ENCODE measurements around the gene SEMA5A. TPM values are rescaled to one million over a fixed set of nuclear protein-coding genes. Genes with fewer than 3 reads are reported as not detected.
A peak's percentile ranks its signal among the peaks of the same experiment; 100 is the strongest.

Gene SEMA5A
- total RNA-seq, 1 donor from 2014 or later, result 28.6 TPM

DNA sequence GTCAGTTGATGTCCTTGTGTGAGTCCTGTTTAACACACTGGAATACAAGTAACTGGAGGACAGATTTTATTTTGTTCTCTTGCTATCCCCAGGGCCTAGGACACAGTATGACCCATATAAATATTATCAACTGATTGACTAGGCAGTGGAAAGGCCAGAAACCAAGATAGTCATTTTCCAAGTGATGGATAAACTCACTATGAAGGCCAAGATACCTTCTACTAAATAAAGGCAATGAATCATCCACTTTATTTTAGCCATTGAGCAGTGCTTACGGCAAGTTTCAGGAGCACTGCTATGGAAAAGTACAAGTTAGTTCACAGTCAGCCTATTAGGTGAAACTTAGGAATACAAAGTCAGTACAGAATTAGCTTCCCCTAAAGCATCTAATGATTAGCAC is 153.2 kb downstream of the SEMA5A start:
- DNase-seq (ENCODE audit: missing footprints), result no peak
- ATAC-seq, result peak; percentile 90
- intact Hi-C loops (cut with DNase I), result no loop called here

DNA sequence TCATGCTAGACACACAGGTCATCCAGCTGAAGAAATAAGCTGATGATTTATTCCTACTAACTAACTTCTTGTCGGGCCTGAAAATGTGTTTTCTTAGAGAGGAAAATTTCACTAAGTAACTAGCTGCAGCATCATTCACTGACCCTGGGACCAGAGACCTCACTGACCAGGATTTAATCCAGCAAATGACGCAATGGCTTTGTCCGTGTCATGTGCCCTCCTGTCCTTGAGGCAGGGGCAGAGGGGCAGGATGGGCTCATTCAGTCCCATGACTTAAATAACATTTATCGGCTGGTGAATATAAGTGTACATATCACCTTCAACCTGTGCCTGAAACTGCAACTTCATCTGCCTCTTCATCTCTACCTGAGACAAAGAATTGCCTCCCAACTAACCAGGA is 154.8 kb downstream of the SEMA5A start:
- DNase-seq (ENCODE audit: missing footprints) (no peak), ATAC-seq (no peak)
- intact Hi-C loops (cut with DNase I), result no loop called here

DNA sequence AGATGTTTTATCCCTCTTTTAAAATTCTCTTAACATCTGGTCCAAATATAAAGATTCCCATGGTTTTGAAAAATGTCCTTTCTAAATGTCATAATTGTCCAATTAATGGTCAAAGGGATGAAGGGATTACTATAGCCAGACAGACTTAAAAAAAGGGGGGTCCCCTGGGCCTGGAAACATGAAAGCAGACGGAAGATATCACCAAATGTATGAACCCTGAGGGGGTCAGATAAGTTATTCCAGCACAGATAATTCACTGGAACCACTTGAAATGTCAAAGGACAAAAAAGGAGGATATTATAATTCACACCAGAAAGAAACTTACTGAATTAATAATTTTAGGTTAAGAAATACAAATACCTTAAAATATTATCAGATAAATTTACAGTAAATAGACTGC is 155.8 kb downstream of the SEMA5A start:
- intact Hi-C loops (cut with DNase I), result no loop called here
- ATAC-seq (no peak), DNase-seq (ENCODE audit: missing footprints) (no peak)

DNA sequence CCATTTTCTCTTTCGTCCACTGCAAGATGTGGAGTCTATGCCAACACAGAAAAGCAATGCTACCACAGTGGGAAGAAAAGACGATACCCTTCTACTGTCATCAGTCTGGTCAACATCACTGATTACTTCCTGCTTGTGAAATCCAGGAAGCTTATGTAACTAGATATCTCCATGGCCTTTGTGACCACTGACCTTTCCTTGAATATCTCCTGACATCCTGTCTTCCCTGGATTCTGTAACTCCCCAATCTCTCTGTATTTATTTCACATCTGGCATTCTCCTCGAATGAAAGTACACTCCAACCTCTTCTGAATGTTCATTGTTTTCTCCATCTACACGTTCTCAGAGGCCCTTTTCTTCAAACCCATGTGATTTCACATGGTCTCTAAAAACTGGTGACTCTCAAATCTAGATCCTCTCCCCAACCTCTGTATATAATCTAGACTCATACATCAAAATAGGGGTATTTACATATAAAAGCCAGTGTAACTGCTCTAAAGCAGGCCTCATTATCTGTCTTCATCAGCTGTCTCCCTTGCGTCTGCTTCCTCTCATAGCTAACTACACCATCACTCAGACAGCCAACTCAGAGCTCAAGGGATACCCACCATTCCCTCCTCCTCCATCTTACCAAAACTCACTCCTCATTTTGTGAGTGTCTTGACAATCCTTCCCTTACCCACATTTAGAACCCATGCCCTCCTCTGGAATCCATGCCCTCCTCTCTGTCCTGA is 156.8 kb downstream of the SEMA5A start:
- ATAC-seq (no peak), DNase-seq (ENCODE audit: missing footprints) (no peak)
- intact Hi-C loops (cut with DNase I), result no loop called here

DNA sequence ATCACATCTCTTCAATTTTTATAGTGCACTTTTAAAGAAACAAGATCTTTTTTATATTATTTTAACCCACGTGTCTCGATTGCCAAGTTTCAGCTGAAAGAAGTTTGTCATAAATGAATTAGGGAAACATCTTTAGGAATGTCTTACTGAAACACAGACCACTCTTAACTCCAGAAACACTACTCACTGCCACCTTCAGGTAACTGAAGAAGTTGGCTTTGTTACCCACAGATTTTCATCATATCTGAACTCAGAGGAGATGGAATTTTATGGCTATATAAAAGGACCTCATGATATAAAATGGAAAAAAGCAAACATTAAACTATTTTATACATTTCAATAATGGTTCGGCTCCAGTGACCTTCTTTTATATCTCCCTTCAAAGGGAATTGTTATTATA is 158.0 kb downstream of the SEMA5A start:
- intact Hi-C loops (cut with DNase I), result no loop called here
- no peak for ATAC-seq
- no peak for DNase-seq (ENCODE audit: missing footprints)

DNA sequence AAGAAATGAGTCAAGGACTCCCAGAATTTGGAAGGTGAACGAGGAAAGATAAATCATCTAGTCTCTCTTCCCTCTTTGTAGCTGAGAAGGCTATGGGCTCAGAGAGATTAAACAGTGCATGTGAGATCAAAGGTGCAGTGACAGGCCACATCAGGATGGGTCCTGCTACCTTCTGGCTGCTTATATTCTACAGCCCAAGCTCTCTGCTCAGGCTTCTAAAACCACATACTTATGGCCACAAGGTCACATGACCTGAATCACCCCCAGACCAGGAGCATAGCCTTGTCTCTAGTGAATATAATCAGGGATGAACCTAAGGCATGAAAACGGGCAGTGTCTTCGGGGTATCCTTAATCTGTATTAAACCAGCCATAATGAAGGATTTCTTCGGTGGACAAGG is 158.9 kb downstream of the SEMA5A start:
- no peak for DNase-seq (ENCODE audit: missing footprints)
- intact Hi-C loops (cut with DNase I), result no loop called here
- ATAC-seq, result no peak

DNA sequence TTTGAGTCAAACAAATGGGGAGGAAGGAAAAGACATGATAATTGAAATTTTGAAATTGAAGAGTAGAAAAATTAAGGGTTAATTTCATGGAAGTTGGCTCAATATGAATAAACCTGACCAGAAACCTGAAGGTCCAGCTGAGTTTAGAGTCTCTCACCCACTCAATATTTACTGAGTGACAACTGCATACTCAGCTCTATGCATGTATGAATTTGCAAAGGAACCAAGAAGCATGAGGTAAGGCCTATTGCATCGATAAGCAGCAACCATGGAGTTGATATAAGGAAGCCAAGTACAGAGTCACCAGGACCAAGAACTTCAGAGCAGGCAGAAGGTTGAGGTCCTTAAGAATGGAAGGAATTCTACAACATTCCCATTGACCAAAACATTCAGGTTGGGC is 163.4 kb downstream of the SEMA5A start:
- ATAC-seq (no peak), DNase-seq (ENCODE audit: missing footprints) (no peak)
- intact Hi-C loops (cut with DNase I), result no loop called here

DNA sequence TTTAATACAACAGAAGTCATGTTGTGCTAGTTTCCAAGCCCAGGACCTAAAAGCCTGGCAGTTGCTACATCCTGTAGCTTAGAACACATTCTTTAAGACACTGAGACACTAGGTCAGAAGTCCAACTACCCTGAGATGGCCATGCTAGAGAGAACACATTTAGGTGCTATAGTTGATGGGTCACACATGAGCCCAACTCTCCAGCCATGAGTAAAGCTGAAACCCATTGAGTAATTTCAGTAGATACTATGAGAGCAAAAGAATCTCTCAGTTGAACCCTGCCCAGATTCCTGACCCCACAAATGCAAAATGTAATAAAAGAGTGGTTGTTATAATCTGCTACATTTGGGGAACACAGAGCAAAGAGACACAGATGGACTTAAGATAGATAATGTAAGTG is 164.4 kb downstream of the SEMA5A start:
- ATAC-seq, result no peak
- no peak for DNase-seq (ENCODE audit: missing footprints)
- intact Hi-C loops (cut with DNase I), result no loop called here

DNA sequence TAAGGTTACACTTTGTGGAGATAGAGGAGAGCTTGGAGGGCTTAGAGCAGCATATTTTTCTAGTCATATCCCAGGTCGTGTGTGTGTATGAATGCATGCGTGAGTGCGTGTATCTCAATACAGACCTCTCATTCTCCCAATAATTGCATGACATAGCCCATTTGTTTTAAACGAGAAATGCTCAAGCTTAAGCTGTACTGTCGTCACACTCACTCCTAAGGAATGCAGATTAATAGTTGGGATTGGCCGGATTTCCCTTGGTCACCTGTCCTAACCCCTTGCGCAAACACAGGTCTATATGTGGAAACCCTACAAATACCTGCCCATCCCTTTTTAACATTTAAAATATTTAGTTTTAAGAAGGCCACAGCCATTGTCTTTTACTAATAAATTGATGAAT is 165.8 kb downstream of the SEMA5A start:
- ATAC-seq (no peak), DNase-seq (ENCODE audit: missing footprints) (no peak)
- intact Hi-C loops (cut with DNase I), result no loop called here

DNA sequence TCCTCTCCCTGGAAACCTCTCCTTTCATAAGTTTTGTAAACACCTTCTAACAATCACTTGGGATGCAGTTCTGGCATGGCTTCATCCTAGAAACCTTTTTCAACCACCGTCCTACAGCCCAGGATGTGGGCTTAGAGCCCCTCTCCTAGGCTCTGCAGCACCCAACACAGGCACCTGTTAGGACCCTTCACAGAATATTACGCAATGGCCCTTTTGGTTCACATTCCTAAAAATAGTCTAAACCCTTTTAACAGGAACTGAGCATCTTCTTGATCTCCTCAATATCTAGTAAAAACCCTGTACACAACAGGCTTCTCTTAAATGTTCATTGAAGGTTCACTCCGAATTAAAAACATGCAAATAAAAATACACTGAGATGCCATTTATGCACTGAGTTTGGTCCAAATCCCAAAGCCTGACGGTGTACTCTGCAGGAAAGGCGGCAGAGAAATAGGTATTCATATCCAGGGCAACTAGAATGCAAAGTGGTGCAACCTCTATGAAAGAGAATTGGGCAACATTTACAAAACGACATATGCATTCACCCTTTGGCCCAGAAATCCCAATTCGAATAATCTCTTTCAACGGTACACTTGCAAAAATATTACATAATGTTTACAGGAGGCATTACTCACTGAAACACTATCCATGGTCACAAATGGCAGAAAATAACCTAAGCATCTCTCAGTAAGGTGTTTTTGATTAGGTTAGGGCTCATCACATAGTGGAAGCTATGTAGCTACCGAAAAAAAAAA is 169.3 kb downstream of the SEMA5A start:
- ATAC-seq (no peak), DNase-seq (ENCODE audit: missing footprints) (no peak)
- intact Hi-C loops (cut with DNase I), result no loop called here

DNA sequence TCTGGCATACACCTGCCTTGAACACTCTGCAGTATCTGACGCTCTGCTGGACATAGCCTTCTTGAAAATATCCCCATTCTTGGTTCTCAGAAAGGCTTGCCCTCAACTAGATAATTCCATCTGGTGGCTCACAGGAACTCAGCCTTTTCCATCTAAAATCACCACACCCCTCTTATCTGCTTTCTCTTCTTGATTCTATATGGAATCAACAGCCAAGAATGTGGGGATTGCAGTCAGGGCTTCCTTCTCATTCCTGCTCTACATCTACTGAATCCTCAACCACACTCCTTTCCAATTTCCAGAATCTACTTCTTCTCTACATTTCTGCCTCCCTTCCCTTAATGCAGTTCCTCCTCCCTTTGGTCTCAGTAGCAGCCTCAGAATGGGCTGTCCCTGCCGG is 170.1 kb downstream of the SEMA5A start:
- ATAC-seq, result no peak
- intact Hi-C loops (cut with DNase I), result no loop called here
- DNase-seq (ENCODE audit: missing footprints), result no peak

DNA sequence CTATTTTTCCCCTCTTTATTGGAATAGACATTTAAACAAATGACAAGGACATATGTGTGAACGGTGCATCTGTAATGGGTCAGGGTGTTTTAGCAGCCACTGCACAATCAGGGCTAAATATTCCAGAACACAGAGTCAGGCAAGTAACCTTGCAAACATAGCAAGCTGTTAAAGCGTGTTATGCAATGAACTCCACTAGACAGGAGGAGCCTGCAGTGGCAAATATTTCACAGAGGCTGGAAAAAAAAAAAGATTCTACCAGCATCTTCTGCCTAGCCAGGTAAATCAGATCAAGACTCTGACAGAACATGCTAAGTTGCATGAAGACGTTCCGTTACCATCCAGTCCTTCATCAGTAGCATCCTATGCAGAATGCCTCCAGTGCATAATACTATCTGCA is 171.8 kb downstream of the SEMA5A start:
- intact Hi-C loops (cut with DNase I), result no loop called here
- no peak for DNase-seq (ENCODE audit: missing footprints)
- peak; percentile 54 for ATAC-seq

DNA sequence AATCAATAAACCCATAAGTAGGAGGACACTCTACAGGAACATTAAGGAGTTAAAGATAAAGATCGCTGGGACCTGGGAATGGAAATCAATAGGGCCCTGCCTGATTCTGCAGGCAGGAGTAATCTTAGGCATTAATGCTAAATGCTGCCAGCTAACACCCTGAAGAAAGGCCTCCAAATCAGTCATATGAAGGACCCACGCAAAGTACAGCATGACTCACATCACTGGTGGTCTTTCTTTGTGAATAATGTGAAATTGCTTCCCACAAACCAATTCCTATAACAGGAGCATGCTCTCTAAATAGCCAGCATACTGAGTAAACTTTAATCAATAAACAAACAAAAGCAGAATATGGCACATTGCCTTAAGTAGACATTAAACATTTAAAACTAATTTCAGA is 172.3 kb downstream of the SEMA5A start:
- DNase-seq (ENCODE audit: missing footprints), result no peak
- no peak for ATAC-seq
- intact Hi-C loops (cut with DNase I), result no loop called here

DNA sequence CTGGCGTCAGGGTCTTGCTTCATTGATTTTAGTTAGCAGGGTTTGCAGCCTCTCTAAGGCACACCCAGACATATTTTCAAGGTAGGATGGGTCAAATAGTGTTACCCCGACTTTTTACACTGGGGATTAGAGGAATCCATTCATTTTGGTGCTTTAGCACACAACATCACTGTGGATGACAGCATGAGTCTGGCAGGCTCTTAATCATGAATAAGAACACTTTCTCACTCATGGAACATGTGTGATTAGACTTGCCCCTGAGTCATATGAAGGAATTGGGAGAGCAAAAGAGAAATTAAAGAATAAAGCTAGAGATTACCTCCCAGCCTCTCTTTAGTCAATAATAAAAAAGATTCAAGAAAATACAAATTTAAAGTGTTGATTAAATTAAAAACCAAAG is 175.6 kb downstream of the SEMA5A start:
- no peak for DNase-seq (ENCODE audit: missing footprints)
- intact Hi-C loops (cut with DNase I), result no loop called here
- ATAC-seq, result no peak

DNA sequence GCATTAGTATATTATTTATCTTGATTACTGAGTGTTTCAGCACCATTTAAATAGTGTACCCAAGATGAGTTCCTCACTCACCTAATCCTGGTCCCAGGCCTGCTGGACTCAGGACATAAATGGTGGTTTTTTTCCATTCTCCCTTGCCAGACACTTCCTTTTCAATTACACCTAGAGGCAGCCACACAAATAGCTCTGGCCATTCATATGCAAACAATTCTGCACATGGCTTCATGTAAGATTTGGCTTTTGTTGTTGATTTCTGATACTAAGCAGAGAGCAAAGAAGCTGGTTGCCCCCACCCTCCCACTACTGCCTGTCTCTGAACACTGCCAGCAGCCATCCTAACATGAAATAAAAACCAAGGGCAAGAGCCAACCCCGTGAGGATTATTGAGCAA is 180.4 kb downstream of the SEMA5A start:
- DNase-seq (ENCODE audit: missing footprints) (no peak), ATAC-seq (peak; percentile 67)
- intact Hi-C loops (cut with DNase I), result loop anchor here (10.0 kb wide), 2 partner anchors 259 to 889 kb away; partner anchors contain the start of gene CCT5

DNA sequence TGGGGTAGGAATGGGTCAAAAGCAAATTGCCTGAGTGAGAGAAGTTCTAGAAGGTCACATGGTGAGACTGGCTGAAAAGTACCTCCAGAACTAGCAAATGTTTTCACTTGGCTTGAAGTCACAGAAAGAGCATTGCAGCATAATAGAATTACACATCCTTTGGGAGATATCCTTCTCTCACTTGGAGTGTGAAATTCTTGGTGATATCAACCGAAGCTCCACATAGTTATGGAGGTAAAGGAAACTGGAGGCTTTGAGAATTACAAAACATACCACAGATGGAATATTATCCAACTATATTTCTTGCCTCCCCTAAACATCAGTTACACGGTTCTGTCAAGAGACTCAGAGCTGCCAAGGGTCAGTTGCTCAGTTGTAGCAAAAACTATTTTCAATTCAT is 182.4 kb downstream of the SEMA5A start:
- intact Hi-C loops (cut with DNase I), result loop anchor here (5.0 to 10.0 kb wide), 3 partner anchors 134 to 891 kb away; partner anchors contain the start of gene CCT5
- DNase-seq (ENCODE audit: missing footprints) (no peak), ATAC-seq (no peak)

DNA sequence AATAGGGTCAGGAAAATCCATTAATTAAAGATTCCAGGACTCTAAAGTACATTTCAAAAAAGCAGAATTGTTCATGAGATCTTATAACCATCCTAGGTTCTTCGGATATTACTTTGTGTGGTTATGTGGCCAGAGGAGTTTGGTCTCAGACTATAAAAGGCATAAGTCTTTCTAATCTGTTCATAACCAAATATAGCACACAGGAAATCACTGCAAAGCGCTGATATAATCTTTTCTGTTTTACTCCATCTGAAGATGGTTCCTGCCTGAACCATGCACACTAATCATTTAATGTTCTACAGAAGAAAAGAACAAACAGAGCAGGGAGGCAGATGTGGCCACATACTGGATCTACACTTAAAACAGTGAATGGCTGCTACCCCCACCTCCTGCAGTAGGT is 182.8 kb downstream of the SEMA5A start:
- ATAC-seq, result no peak
- intact Hi-C loops (cut with DNase I), result loop anchor here (5.0 to 10.0 kb wide), 3 partner anchors 134 to 892 kb away; partner anchors contain the start of gene CCT5
- DNase-seq (ENCODE audit: missing footprints), result no peak

DNA sequence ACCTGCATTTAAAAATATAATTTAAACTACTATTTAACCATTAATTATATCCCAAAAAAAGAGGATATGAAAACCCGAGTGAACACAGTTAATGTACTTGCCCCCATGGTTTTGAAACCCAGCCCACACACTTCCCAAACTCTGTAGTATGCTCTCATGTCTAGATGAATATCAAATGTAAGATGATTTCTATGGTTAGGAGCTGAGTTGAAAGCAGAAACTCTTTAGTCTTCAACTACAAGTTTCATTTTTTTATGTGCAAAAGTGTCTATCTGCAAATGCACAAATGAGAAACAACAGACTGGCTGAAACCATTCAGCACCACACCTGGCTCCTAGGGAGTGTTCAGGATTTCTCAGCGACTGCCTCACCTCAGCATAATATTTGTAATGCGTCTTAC is 183.3 kb downstream of the SEMA5A start:
- intact Hi-C loops (cut with DNase I), result loop anchor here (5.0 to 10.0 kb wide), 3 partner anchors 135 to 892 kb away; partner anchors contain the start of gene CCT5
- no peak for ATAC-seq
- DNase-seq (ENCODE audit: missing footprints), result no peak

DNA sequence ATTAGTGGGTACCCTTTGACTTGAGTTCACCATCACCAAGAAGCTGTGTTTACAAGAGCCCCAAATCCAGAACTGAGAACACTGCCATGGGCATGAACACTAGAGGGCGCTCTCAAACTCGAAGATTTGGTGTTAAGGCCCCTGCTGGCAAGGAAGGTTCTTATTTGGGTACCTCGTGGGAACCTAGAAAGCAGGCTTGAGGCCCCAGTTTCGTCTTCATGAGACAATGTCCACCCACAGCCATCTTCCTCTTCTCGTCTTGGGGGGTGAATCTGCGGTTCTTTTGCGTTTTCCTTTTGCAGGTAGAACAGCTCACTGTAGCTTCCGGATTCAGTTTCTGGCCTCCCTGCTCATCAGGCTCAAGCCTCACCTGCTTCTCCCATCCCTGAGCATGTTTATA is 184.0 kb downstream of the SEMA5A start:
- ATAC-seq, result peak; percentile 51
- DNase-seq (ENCODE audit: missing footprints), result no peak
- intact Hi-C loops (cut with DNase I), result loop anchor here (1.0 to 10.0 kb wide), 4 partner anchors 135 to 893 kb away; partner anchors contain the start of gene CCT5

DNA sequence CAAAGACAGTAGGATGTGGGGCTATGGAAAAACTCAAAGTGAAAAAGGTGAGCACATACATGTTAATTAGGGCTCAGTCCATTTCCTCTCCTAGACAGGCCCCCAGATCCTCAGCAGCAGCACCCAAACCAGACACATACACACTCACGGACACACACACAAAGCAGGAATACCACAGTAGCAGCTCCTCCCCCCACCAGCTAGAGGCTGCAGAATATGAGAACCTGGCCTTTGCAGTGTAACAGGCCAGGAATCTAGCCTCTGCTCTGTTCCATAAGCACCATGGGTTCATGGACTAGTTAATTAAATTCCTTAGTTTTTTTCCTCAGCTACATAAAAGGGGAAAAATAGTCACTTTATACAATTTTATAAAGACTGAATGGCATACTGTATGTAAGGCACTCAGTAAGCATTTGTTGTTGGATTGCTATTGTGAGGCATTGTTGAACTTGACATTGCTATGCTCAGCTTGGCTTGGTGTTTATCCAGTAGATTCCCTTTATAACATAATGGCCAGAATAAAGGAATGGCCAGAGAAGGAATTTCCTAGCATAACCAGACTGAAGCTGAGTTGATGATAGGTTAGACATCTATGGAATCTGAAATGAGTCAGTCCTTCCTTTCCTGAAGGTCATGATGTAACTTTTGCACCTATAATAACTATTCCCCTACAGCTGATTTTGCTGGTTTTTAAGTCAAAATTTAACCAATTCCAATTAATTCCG is 186.8 kb downstream of the SEMA5A start:
- ATAC-seq, result no peak
- DNase-seq (ENCODE audit: missing footprints), result no peak
- intact Hi-C loops (cut with DNase I), result no loop called here

Measured in Right ventricle myocardium inferior (tissue), 1 donor.